GM13977 (cell line): ENCODE measurements around the gene IL1R2.

Experiments
- DNase-seq: peaks from one replicate; pipeline ENCODE4 v3.0.0; 2012; ENCODE audit warnings: low spot score
- CTCF ChIP-seq: IDR thresholded peaks from 2 replicates; pipeline ENCODE4 v1.5.1; 2012; ENCODE audit warnings: mild to moderate bottlenecking, control low read depth; ENCODE audit not compliant: insufficient read depth; ENCODE audit errors: extremely low read depth, missing control alignments
- in situ Hi-C: fragments of 300-500 bp; cut with MboI; formaldehyde crosslinking; loops from one replicate; pipeline ENCODE4 v1.12.0; 2022; ENCODE audit warnings: low sequenced_read_pairs, low pct_unique_long_range_greater_than_20kb, mixed read lengths, inconsistent platforms; ENCODE audit not compliant: unreplicated experiment

IL1R2 gene

GRCh38 chr2:102005989-102006885, 14.5 kb downstream of the IL1R2 start:
- in situ Hi-C loops = no loop called here
- DNase-seq = peak; percentile 60
- peak; percentile 69 for TF ChIP-seq CTCF

GRCh38 chr2:102006886-102007278, 15.1 kb downstream of the IL1R2 start:
- TF ChIP-seq CTCF = no peak
- in situ Hi-C loops = no loop called here
- DNase-seq = no peak

- no peak for DNase-seq
- TF ChIP-seq CTCF = no peak
- in situ Hi-C loops = no loop called here
Measured at GRCh38 chr2:102008490-102008889, 16.7 kb downstream of the IL1R2 start.

- no peak for DNase-seq
- in situ Hi-C loops = no loop called here
- TF ChIP-seq CTCF = no peak
Measured at GRCh38 chr2:102009557-102009956, 17.8 kb downstream of the IL1R2 start.

GRCh38 chr2:102010902-102011301, 19.1 kb downstream of the IL1R2 start:
- TF ChIP-seq CTCF = no peak
- in situ Hi-C loops = no loop called here
- no peak for DNase-seq

- no peak for TF ChIP-seq CTCF
- in situ Hi-C loops = no loop called here
- DNase-seq = no peak
Measured at GRCh38 chr2:102012061-102012614, 20.4 kb downstream of the IL1R2 start.
